Measurements from ENCODE around the gene MFSD11.

DNA sequence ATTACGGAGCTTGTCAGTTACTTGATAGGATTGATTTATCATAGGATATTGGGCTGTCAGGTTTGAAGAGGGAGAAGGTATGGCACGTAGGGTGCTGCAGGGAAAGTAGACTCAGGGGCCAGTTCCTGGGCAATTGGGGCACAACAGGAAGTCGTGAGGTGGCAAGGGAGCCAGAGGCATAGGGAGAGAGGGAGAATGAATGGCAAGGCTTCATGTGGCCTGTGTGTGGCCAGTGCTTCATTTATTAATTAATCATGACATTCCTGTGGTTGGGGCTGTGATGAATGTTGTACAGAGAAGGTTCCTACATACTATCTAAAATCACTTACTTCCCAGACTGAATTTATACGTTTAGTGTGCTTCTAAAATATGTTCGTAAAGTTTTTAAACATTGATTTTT is 19.3 kb downstream of the MFSD11 start:
- TF ChIP-seq, protein P1, sequence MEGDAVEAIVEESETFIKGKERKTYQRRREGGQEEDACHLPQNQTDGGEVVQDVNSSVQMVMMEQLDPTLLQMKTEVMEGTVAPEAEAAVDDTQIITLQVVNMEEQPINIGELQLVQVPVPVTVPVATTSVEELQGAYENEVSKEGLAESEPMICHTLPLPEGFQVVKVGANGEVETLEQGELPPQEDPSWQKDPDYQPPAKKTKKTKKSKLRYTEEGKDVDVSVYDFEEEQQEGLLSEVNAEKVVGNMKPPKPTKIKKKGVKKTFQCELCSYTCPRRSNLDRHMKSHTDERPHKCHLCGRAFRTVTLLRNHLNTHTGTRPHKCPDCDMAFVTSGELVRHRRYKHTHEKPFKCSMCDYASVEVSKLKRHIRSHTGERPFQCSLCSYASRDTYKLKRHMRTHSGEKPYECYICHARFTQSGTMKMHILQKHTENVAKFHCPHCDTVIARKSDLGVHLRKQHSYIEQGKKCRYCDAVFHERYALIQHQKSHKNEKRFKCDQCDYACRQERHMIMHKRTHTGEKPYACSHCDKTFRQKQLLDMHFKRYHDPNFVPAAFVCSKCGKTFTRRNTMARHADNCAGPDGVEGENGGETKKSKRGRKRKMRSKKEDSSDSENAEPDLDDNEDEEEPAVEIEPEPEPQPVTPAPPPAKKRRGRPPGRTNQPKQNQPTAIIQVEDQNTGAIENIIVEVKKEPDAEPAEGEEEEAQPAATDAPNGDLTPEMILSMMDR (IDR thresholded peaks at IDR 0.05), result no peak
- TF ChIP-seq POLR2A (IDR thresholded peaks at IDR 0.05) (no peak), EP300 (IDR thresholded peaks at IDR 0.05) (no peak)
